ENCODE data around the gene MYH3. TPM values are rescaled to one million over a fixed set of nuclear protein-coding genes. Genes with fewer than 3 reads are reported as not detected.
A peak's percentile ranks its signal among the peaks of the same experiment; 100 is the strongest.

MYH3 gene
- total RNA-seq, 1 donor from 2014 or later: 2.1 TPM

GRCh38 chr17:10623737-10624338 is 33.3 kb downstream of the MYH3 start:
- Mint-ChIP-seq H3K4me3 (ENCODE audit: unreplicated experiment) (no peak overlapping the region), H3K9me3 (ENCODE audit: unreplicated experiment) (no peaks in the 10 kb centered on the region), H3K4me1 (ENCODE audit: unreplicated experiment) (peaks cover 6% of the 10 kb centered on the region), H3K27ac (ENCODE audit: unreplicated experiment) (no peak overlapping the region), H3K36me3 (ENCODE audit: low read depth, unreplicated experiment) (no peaks in the 10 kb centered on the region), H3K27me3 (ENCODE audit: unreplicated experiment) (peaks cover 6% of the 10 kb centered on the region)
- DNase-seq (ENCODE audit: low spot score): no peak
- TF ChIP-seq, protein P1, sequence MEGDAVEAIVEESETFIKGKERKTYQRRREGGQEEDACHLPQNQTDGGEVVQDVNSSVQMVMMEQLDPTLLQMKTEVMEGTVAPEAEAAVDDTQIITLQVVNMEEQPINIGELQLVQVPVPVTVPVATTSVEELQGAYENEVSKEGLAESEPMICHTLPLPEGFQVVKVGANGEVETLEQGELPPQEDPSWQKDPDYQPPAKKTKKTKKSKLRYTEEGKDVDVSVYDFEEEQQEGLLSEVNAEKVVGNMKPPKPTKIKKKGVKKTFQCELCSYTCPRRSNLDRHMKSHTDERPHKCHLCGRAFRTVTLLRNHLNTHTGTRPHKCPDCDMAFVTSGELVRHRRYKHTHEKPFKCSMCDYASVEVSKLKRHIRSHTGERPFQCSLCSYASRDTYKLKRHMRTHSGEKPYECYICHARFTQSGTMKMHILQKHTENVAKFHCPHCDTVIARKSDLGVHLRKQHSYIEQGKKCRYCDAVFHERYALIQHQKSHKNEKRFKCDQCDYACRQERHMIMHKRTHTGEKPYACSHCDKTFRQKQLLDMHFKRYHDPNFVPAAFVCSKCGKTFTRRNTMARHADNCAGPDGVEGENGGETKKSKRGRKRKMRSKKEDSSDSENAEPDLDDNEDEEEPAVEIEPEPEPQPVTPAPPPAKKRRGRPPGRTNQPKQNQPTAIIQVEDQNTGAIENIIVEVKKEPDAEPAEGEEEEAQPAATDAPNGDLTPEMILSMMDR (IDR thresholded peaks at IDR 0.05; ENCODE audit: unreplicated experiment): no peak

DNA sequence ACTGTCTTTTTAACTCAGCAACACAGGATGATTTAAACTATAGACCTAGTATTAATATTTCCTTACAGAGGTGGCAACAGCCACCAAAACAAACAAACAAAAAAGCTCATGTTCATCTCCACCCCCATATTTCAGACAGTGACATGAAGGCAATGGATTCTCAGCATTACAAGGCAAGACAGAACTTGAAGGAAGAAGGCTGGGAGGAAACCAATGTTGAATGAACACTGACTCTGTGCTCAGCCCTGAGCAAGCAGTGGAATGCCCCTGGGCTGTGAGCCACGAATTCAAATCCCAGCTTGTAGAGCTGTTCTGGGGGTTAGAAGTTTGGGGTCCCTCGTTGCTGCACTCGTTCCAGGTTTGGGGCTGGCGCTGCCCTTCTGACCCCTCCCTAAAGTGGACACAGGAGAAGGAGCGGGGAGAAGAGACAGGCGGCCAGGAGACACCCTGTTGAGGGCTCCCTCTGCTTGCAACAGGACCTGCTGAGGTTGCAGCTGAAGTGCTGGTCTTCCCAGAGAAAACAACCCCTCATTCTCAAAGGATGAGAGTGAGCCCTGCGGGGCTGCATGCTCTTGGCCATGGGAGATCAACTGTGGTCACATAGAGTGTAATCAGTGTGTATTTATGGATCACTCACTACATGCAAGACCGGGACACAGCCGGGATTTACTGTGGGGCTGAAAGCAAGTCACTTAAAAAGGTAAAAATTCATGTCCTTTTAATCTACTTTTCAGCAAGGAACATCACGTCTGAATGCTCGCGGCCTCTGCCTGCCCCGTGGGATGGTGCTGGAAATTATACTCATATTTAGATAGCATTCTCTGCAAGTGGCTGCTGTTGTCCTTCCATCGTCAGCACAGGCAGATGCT is 34.3 kb downstream of the MYH3 start:
- TF ChIP-seq, protein P1 (IDR thresholded peaks at IDR 0.05; ENCODE audit: unreplicated experiment): no peak
- DNase-seq (ENCODE audit: low spot score): no peak
- peaks cover 6% of the 10 kb centered on the region for H3K27me3 Mint-ChIP-seq (ENCODE audit: unreplicated experiment)
- H3K9me3 Mint-ChIP-seq (ENCODE audit: unreplicated experiment): no peaks in the 10 kb centered on the region
- H3K36me3 Mint-ChIP-seq (ENCODE audit: low read depth, unreplicated experiment): no peaks in the 10 kb centered on the region
- H3K4me3 Mint-ChIP-seq (ENCODE audit: unreplicated experiment): no peak overlapping the region
- H3K4me1 Mint-ChIP-seq (ENCODE audit: unreplicated experiment): peaks cover 6% of the 10 kb centered on the region
- no peak overlapping the region for H3K27ac Mint-ChIP-seq (ENCODE audit: unreplicated experiment)

GRCh38 chr17:10621397-10621796 is 35.7 kb downstream of the MYH3 start:
- H3K4me1 Mint-ChIP-seq (ENCODE audit: unreplicated experiment): no peaks in the 10 kb centered on the region
- H3K9me3 Mint-ChIP-seq (ENCODE audit: unreplicated experiment): no peaks in the 10 kb centered on the region
- DNase-seq (ENCODE audit: low spot score): no peak
- no peak overlapping the region for H3K4me3 Mint-ChIP-seq (ENCODE audit: unreplicated experiment)
- H3K36me3 Mint-ChIP-seq (ENCODE audit: low read depth, unreplicated experiment): no peaks in the 10 kb centered on the region
- TF ChIP-seq, protein P1 (IDR thresholded peaks at IDR 0.05; ENCODE audit: unreplicated experiment): no peak
- no peak overlapping the region for H3K27ac Mint-ChIP-seq (ENCODE audit: unreplicated experiment)
- peaks cover 6% of the 10 kb centered on the region for H3K27me3 Mint-ChIP-seq (ENCODE audit: unreplicated experiment)

DNA sequence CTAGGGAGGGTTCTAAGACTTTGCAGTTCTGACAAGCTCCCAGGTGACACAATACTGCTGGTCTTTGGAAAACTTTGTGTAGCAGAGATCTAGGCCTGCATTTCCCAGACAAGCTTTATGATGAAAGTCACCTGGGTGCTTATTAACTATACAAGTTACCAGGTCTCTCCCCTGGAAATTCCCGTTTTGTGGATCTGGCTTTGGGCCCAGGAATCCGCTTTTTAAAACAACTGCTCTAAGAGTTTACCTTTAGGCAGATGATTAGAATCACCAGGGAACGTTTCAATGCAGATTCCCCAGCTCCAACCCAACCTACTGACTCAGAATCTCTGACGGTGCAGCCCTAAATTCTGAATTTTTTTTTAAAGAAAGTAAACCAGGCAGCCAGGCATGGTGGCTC is 36.3 kb downstream of the MYH3 start:
- no peaks in the 10 kb centered on the region for H3K36me3 Mint-ChIP-seq (ENCODE audit: low read depth, unreplicated experiment)
- no peak for DNase-seq (ENCODE audit: low spot score)
- H3K4me3 Mint-ChIP-seq (ENCODE audit: unreplicated experiment): no peak overlapping the region
- no peak overlapping the region for H3K27ac Mint-ChIP-seq (ENCODE audit: unreplicated experiment)
- H3K27me3 Mint-ChIP-seq (ENCODE audit: unreplicated experiment): peaks cover 6% of the 10 kb centered on the region
- TF ChIP-seq, protein P1 (IDR thresholded peaks at IDR 0.05; ENCODE audit: unreplicated experiment): no peak
- H3K9me3 Mint-ChIP-seq (ENCODE audit: unreplicated experiment): no peaks in the 10 kb centered on the region
- no peaks in the 10 kb centered on the region for H3K4me1 Mint-ChIP-seq (ENCODE audit: unreplicated experiment)

DNA sequence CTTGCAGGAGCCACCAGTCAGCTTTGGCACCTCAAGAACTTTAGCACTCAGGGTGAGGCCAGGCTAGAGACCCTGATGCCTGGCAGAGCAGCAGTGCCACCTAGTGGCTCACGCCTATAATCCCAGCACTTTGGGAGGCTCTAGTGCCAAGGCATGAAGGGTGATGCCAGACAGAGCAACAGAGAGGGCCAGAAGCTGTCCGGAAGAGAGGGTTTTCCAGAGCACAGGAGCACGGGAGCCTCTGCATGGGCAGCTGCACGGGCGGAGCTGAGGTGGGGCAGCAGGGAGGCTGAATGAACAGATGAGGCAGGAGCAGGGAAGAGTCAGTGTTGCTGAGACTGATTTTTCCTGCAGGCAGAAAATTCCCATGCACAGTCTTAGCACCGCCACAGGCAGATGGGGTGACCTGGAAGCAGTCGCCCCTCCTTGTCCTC is 38.9 kb downstream of the MYH3 start:
- Mint-ChIP-seq H3K27me3 (ENCODE audit: unreplicated experiment) (peaks cover 8% of the 10 kb centered on the region), H3K36me3 (ENCODE audit: low read depth, unreplicated experiment) (no peaks in the 10 kb centered on the region), H3K9me3 (ENCODE audit: unreplicated experiment) (no peaks in the 10 kb centered on the region), H3K4me1 (ENCODE audit: unreplicated experiment) (no peaks in the 10 kb centered on the region), H3K4me3 (ENCODE audit: unreplicated experiment) (no peak overlapping the region), H3K27ac (ENCODE audit: unreplicated experiment) (no peak overlapping the region)
- DNase-seq (ENCODE audit: low spot score): peak; percentile 73
- TF ChIP-seq, protein P1 (IDR thresholded peaks at IDR 0.05; ENCODE audit: unreplicated experiment): peak; percentile 81

Data from endothelial cell (in vitro differentiated cells).